Tibial nerve (tissue), 4 donors: ENCODE data around the gene ALDOA. TPM values are rescaled to one million over a fixed set of nuclear protein-coding genes. Genes with fewer than 3 reads are reported as not detected.
"Not testable (repeated sequence)": the region's sequence is repeated elsewhere in the genome, so short reads cannot be mapped to it uniquely, and the experiment has no call there.

Experiments used
- DNase-seq, 2 donors: peaks; one replicate each; pipeline ENCODE4 v3.0.0-alpha.2; 2019; ENCODE audit warnings: low spot score in 2 of 2
- H3K27ac ChIP-seq, 4 donors: fragments of 200-600 bp; sonication (generic) in 3 of 4; one replicate each; pipeline ENCODE4 v1.5.1; 2017 to 2019; ENCODE audit warnings: mild to moderate bottlenecking in 1 of 4
- H3K27me3 ChIP-seq, 2 donors: fragments of 200-600 bp; sonication (generic) in 1 of 2; one replicate each; pipeline versions ENCODE4 v1.5.1 to v1.6.0; 2017 to 2019
- H3K36me3 ChIP-seq, 3 donors: fragments of 200-600 bp; sonication (generic); one replicate each; pipeline ENCODE4 v1.5.1; 2018 to 2019
- H3K4me1 ChIP-seq, 4 donors: fragments of 200-600 bp; sonication (generic) in 3 of 4; one replicate each; pipeline ENCODE4 v1.5.1; 2017 to 2019
- H3K4me3 ChIP-seq, 4 donors: fragments of 200-600 bp; sonication (generic) in 3 of 4; one replicate each; pipeline ENCODE4 v1.5.1; 2017 to 2019; ENCODE audit warnings: mild to moderate bottlenecking in 1 of 4, moderate library complexity in 1 of 4
- H3K9me3 ChIP-seq, 4 donors: fragments of 200-600 bp; sonication (generic) in 3 of 4; one replicate each; pipeline ENCODE4 v1.5.1; 2017 to 2019
- CTCF ChIP-seq, 5 experiments: fragments of 200-600 bp in 3 of 5; fragments of 450-650 bp in 2 of 5; sonication (generic) in 3 of 5; IDR thresholded peaks; one replicate each; pipeline ENCODE4 v1.5.1; 2016 to 2019; ENCODE audit warnings: antibody characterized with exemption in 5 of 5, mild to moderate bottlenecking in 3 of 5, moderate library complexity in 2 of 5
- EP300 ChIP-seq, 2 donors: sonication (generic); formaldehyde crosslinking; IDR thresholded peaks; one replicate each; pipeline ENCODE4 v1.6.1; 2017; ENCODE audit warnings: antibody characterized with exemption in 2 of 2, mild to moderate bottlenecking in 1 of 2
- POLR2A ChIP-seq, 2 donors: fragments of 450-650 bp; IDR thresholded peaks; one replicate each; pipeline ENCODE4 v1.6.1; 2017; ENCODE audit warnings: antibody characterized with exemption in 2 of 2, mild to moderate bottlenecking in 2 of 2, moderate library complexity in 2 of 2
- WGBS, 2 donors: methylation state at CpG; one replicate each; pipeline ENCODE4 v1.1.5; 2018; 5-methylcytosine and 5-hydroxymethylcytosine counted together
- total RNA-seq, 4 donors: library from RNA; depleted of rRNA; stranded (reverse); fragments of >200 nt; gene quantifications; one replicate each; pipeline ENCODE4 v1.1.0, GENCODE V29; 2016

Gene ALDOA
- total RNA-seq, 4 donors from 2014 or later: 474 to 649 (median 487) TPM

GRCh38 chr16:30113711-30114333, 48.3 kb downstream of the ALDOA start:
- peaks cover 0 to 16% (median 4%) of the 10 kb centered on the region in 4 donors for H3K4me1 ChIP-seq
- H3K27me3 ChIP-seq: no peaks in the 10 kb centered on the region
- TF ChIP-seq EP300 (IDR thresholded peaks at IDR 0.05) (no peak), CTCF (IDR thresholded peaks at IDR 0.05) (no peak), POLR2A (IDR thresholded peaks at IDR 0.05) (no peak)
- no peak for DNase-seq
- H3K4me3 ChIP-seq: no peak overlapping the region
- H3K9me3 ChIP-seq: no peaks in the 10 kb centered on the region
- 77 to 82% methylated on average over 16 to 20 of the region's 20 CpGs for WGBS, 2 donors
- H3K36me3 ChIP-seq: peaks cover 0 to 99% (median 31%) of the 10 kb centered on the region in 3 donors
- H3K27ac ChIP-seq: peak overlapping the region in 2 of 4 donors; percentile 10 to 48

- no peak overlapping the region for H3K4me3 ChIP-seq
- WGBS, 2 donors: 69 to 81% methylated on average over 11 of the region's 11 CpGs
- no peak for DNase-seq
Measured at GRCh38 chr16:30114411-30114810, 48.9 kb downstream of the ALDOA start.

GRCh38 chr16:30114833-30115232, 49.3 kb downstream of the ALDOA start:
- H3K4me3 ChIP-seq, H3K27me3 ChIP-seq, DNase-seq, H3K9me3 ChIP-seq: not testable (repeated sequence)
- 90% methylated on average over 7 of the region's 7 CpGs for WGBS, 2 donors
- Histone ChIP-seq H3K4me1 (peaks cover 0 to 20% (median 4%) of the 10 kb centered on the region in 4 donors), H3K27ac (peak overlapping the region in 1 of 4 donors; percentile 53), H3K36me3 (peaks cover 0 to 99% (median 31%) of the 10 kb centered on the region in 3 donors)

More at GRCh38 chr16:30114411-30114810, 48.9 kb downstream of the ALDOA start:
- Histone ChIP-seq H3K36me3 (peaks cover 0 to 99% (median 31%) of the 10 kb centered on the region in 3 donors), H3K9me3 (no peaks in the 10 kb centered on the region), H3K4me1 (peaks cover 0 to 16% (median 4%) of the 10 kb centered on the region in 4 donors), H3K27ac (peak overlapping the region in 1 of 4 donors; percentile 53), H3K27me3 (no peaks in the 10 kb centered on the region)
- no peak for TF ChIP-seq POLR2A (IDR thresholded peaks at IDR 0.05)

GRCh38 chr16:30115238-30115637, 49.7 kb downstream of the ALDOA start:
- 87 to 94% methylated on average over 6 to 7 of the region's 7 CpGs for WGBS, 2 donors
- Histone ChIP-seq H3K9me3 (no peaks in the 10 kb centered on the region), H3K4me3 (no peak overlapping the region), H3K36me3 (peaks cover 0 to 99% (median 31%) of the 10 kb centered on the region in 3 donors), H3K27ac (peak overlapping the region in 1 of 4 donors; percentile 53), H3K4me1 (peaks cover 0 to 22% (median 4%) of the 10 kb centered on the region in 4 donors), H3K27me3 (no peaks in the 10 kb centered on the region)
- DNase-seq: no peak
- TF ChIP-seq POLR2A (IDR thresholded peaks at IDR 0.05) (no peak), EP300 (IDR thresholded peaks at IDR 0.05) (no peak)

- TF ChIP-seq CTCF (IDR thresholded peaks at IDR 0.05) (no peak), EP300 (IDR thresholded peaks at IDR 0.05) (no peak), POLR2A (IDR thresholded peaks at IDR 0.05) (no peak)
- Histone ChIP-seq H3K36me3 (peaks cover 0 to 88% (median 27%) of the 10 kb centered on the region in 3 donors), H3K4me1 (peaks cover 0 to 29% (median 6%) of the 10 kb centered on the region in 4 donors), H3K4me3 (no peak overlapping the region), H3K27ac (peak overlapping the region in 1 of 4 donors; percentile 53), H3K27me3 (no peaks in the 10 kb centered on the region), H3K9me3 (no peaks in the 10 kb centered on the region)
- DNase-seq: no peak
- WGBS, 2 donors: 79 to 88% methylated on average over 10 to 11 of the region's 16 CpGs
Measured at GRCh38 chr16:30116291-30117207, 51.0 kb downstream of the ALDOA start.

GRCh38 chr16:30117768-30118167, 52.2 kb downstream of the ALDOA start:
- peaks cover 0 to 38% (median 14%) of the 10 kb centered on the region in 4 donors for H3K4me1 ChIP-seq
- no peaks in the 10 kb centered on the region for H3K9me3 ChIP-seq
- no peaks in the 10 kb centered on the region for H3K27me3 ChIP-seq
- TF ChIP-seq EP300 (IDR thresholded peaks at IDR 0.05): no peak
- TF ChIP-seq CTCF (IDR thresholded peaks at IDR 0.05): no peak
- 92 to 96% methylated on average over 4 to 7 of the region's 10 CpGs for WGBS, 2 donors
- H3K4me3 ChIP-seq: no peak overlapping the region
- DNase-seq: no peak
- peaks cover 0 to 76% (median 20%) of the 10 kb centered on the region in 3 donors for H3K36me3 ChIP-seq
- no peak overlapping the region for H3K27ac ChIP-seq
